Measurements from ENCODE around the gene VPS51. TPM values are rescaled to one million over a fixed set of nuclear protein-coding genes. Genes with fewer than 3 reads are reported as not detected.
A peak's percentile ranks its signal among the peaks of the same experiment; 100 is the strongest.

VPS51 gene
- total RNA-seq, 2 experiments from 2014 or later, result 119 to 214 TPM

GRCh38 chr11:65136515-65137096, 40.6 kb downstream of the VPS51 start:
- Histone ChIP-seq H3K9me3 (ENCODE audit: low read length) (no peaks in the 10 kb centered on the region), H3K4me1 (ENCODE audit: insufficient read depth, low read length, poor library complexity, severe bottlenecking) (peaks cover 21% of the 10 kb centered on the region), H4K20me1 (ENCODE audit: insufficient read depth, low read length) (no peaks in the 10 kb centered on the region), H3K4me3 (ENCODE audit: low read depth, low read length, poor library complexity, severe bottlenecking) (peak overlapping the region; percentile 98), H3K9me2 (ENCODE audit: insufficient read depth, low read length) (no peaks in the 10 kb centered on the region), H3K36me3 (ENCODE audit: insufficient read depth, low read length) (peaks cover 24% of the 10 kb centered on the region), H3K27ac (ENCODE audit: low read depth, low read length, poor library complexity, severe bottlenecking) (peak overlapping the region; percentile 98), H3K79me2 (ENCODE audit: insufficient read depth, low read depth, low read length) (peaks cover 31% of the 10 kb centered on the region), H2AFZ (ENCODE audit: low read length) (peak overlapping the region; percentile 42; the same call in 1 of the 2 replicates), H3K4me2 (ENCODE audit: low read length) (peak overlapping the region; percentile 99)
- no TSS peak for BruUV-seq (replicated peaks)
- intact Hi-C loops (cut with micrococcal nuclease; ENCODE audit: unreplicated experiment), result no loop called here
- DNase-seq (ENCODE audit: low spot score), result no peak
- POLR2A ChIA-PET, result interaction anchor here (1.5 to 6.1 kb wide), 4 partner anchors 11 to 213 kb away, joined by 5 to 47 read pairs (median 10); partner anchors contain the start of genes FAU, MRPL49, PPP2R5B and SPDYC
- CTCF ChIA-PET (ENCODE audit: unreplicated experiment), result interaction anchor here (1.5 kb wide), 1 partner anchor 45 kb away, joined by 5 read pairs; the partner anchor contains the start of gene CAPN1
- TF ChIP-seq EZH2phosphoT487 (IDR thresholded peaks at IDR 0.05; ENCODE audit: borderline replicate concordance, low read depth, low read length) (no peak), CTCF (conservative IDR thresholded peaks at IDR 0.05; ENCODE audit: low read length) (no peak)

- Histone ChIP-seq H3K36me3 (ENCODE audit: insufficient read depth, low read length) (no peaks in the 10 kb centered on the region; the same call in 1 of the 2 replicates), H2AFZ (ENCODE audit: low read length) (no peak overlapping the region), H3K4me1 (ENCODE audit: insufficient read depth, low read length, poor library complexity, severe bottlenecking) (peaks cover 22% of the 10 kb centered on the region), H4K20me1 (ENCODE audit: insufficient read depth, low read length) (no peaks in the 10 kb centered on the region), H3K4me2 (ENCODE audit: low read length) (no peak overlapping the region), H3K9me2 (ENCODE audit: insufficient read depth, low read length) (no peaks in the 10 kb centered on the region), H3K27ac (ENCODE audit: low read depth, low read length, poor library complexity, severe bottlenecking) (no peak overlapping the region), H3K4me3 (ENCODE audit: low read depth, low read length, poor library complexity, severe bottlenecking) (no peak overlapping the region), H3K79me2 (ENCODE audit: insufficient read depth, low read depth, low read length) (no peaks in the 10 kb centered on the region), H3K9me3 (ENCODE audit: low read length) (peaks cover 9% of the 10 kb centered on the region; the same call in 1 of the 2 replicates)
- intact Hi-C loops (cut with micrococcal nuclease; ENCODE audit: unreplicated experiment), result no loop called here
- TF ChIP-seq EZH2phosphoT487 (IDR thresholded peaks at IDR 0.05; ENCODE audit: borderline replicate concordance, low read depth, low read length), result no peak
- TF ChIP-seq CTCF (conservative IDR thresholded peaks at IDR 0.05; ENCODE audit: low read length), result no peak
- BruUV-seq (replicated peaks), result no TSS peak
- DNase-seq (ENCODE audit: low spot score), result no peak
- ChIA-PET CTCF (ENCODE audit: unreplicated experiment) (no interaction called here), POLR2A (no interaction called here)
Observed at GRCh38 chr11:65141896-65142494, 46.0 kb downstream of the VPS51 start.

Measured in OCI-LY7 (cell line).